DND-41 (cell line): Measurements from ENCODE around the gene ITIH6.

Experiments
- CTCF ChIP-seq: IDR thresholded peaks from 2 replicates; pipeline ENCODE4 v1.5.1; 2012; ENCODE audit warnings: borderline replicate concordance, low read length, moderate library complexity, mild to moderate bottlenecking; ENCODE audit not compliant: poor library complexity, severe bottlenecking; ENCODE audit errors: extremely low read depth
- EZH2 ChIP-seq: IDR thresholded peaks from 3 replicates; pipeline ENCODE4 v1.6.1; 2012; ENCODE audit warnings: borderline replicate concordance, low read depth, mild to moderate bottlenecking, moderate library complexity, low read length, inconsistent platforms; ENCODE audit not compliant: severe bottlenecking

DNA sequence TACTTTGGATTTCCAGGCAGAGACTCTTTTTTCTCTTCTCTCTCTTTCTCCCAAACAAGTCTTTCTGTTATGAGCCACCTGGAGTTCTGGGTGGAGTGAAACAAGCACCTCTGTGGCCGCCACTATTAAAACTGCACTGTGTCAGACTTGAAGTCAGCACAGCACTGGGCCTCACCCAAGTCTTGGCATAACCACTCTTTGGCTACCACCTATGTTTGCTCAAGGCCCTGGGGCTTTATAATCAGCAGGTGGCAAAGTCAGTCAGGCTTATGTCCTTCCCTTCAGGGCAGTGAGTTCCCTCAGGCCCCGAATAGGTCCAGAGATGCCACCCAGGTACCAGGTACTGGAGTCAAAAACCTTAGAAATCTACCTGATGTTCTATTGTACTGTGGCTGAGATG is 52.4 kb downstream of the ITIH6 start:
- TF ChIP-seq CTCF (no peak), EZH2 (no peak)
